Stimulated activated CD8-positive, alpha-beta memory T cell treated with anti-CD3 and anti-CD28 coated beads, Interleukin-7, amount 100 ng/mL, for 24 hours (primary cell): ENCODE results near the gene TMEM100.
"Not testable (repeated sequence)": the region's sequence is repeated elsewhere in the genome, so short reads cannot be mapped to it uniquely, and the experiment has no call there.

Source experiments
- DNase-seq: peaks from one replicate; pipeline ENCODE4 v3.0.0-alpha.2; 2020; ENCODE audit warnings: low read depth

The TMEM100 gene

GRCh38 chr17:55687037-55687436, 35.6 kb downstream of the TMEM100 start:
- DNase-seq = no peak

GRCh38 chr17:55683550-55684315, 38.9 kb downstream of the TMEM100 start:
- DNase-seq = no peak

- DNase-seq = no peak
These were observed 41.3 kb downstream of the TMEM100 start for GRCh38 chr17:55681342-55681700.

DNA sequence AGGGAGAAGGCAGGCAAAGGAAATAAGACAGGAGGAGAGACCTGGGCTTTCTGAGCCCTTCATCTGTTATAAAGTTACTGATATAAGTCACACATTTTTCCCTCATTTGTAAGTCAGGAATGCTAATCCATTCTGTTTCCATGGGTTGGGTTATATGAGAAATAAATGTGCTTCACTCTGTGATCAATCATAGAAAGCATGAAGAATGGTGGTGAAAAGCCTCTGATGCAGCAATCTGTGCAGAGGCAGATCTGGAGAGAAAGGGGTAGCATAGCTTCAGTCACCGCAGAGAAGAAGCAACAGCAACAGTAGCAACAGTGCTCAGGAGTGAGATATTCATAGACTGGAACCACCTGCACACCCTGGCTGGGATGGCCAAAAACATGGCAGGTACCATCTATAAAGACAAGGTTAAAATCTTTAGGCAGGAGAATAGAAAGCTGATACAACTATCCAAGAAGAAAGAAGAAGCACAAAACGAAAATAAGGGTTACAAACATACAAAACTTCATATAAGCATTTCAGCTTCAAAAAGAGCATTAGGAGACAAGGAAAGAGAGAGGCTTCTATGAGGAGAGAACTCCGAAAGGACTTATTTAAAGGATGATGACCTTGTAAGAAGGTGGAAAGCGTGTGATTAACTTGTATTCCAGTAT, 41.9 kb downstream of the TMEM100 start:
- no peak for DNase-seq

DNA sequence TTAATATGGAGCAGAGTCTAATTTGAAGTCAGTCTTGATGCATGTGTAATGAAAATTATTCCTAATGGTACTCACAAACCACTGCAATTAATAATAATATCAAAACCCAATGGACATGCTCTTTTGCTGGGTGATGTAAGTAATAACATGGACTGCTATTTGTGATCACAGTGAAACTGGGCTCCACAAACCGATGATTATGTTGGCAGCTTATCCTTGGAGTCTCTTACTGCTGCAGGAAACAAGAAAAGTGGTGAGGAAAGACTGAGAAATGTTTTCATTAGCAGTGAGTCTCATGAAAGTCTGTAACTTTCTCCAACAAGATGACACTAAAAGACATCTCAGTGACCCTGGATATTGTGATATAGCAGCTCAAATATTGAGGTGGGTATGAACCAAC, 45.2 kb downstream of the TMEM100 start:
- DNase-seq = no peak

- DNase-seq = no peak
These were observed 46.4 kb downstream of the TMEM100 start for GRCh38 chr17:55676274-55676673.

DNA sequence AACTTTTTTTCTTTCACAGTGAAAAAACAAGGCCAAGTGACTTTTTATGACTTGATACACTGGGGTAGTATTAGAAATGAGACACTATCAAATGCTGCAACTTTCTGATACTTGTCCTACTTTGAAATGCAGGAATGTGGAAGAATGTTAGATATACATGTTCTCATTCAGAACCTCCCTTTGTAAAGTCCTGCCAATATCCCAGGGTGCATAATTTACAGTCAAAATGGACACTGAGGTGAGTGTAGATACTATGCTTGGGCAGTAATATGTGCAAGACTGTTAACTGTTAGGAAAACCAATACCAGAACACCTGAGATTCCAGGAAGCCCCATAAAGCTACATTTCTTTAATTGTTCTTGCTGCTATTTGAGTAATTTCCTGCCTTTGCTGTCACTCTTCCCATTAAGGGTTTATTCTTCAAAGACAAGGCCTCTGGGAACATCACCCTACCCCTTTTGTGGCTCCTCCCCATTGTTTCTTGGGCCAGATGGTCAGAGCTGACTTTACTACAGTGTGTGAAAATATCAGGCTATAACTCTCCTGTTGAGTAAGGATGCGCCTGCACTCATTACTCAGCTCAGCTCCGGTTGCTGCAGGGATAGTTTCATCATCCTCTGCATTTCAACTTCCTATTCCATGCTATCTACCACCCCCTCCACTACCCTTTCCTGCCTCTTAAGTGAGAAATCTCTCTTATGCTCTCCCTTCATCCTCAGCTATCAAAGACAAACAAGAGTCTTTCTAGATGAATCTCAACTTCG, 48.7 kb downstream of the TMEM100 start:
- DNase-seq = no peak

- DNase-seq = no peak
These were observed 49.8 kb downstream of the TMEM100 start for GRCh38 chr17:55672585-55673501.

- not testable (repeated sequence) for DNase-seq
These were observed 50.7 kb downstream of the TMEM100 start for GRCh38 chr17:55672010-55672409.
